Neural progenitor cell (in vitro differentiated cells): ENCODE measurements around the gene TMUB1. TPM values are rescaled to one million over a fixed set of nuclear protein-coding genes. Genes with fewer than 3 reads are reported as not detected.

Source experiments
- DNase-seq: peaks from one replicate; pipeline ENCODE4 v3.0.0-alpha.2; 2016; ENCODE audit warnings: low spot score
- H2AFZ ChIP-seq: fragments of 200-600 bp; sonication (generic); replicated peaks from 2 replicates; pipeline ENCODE4 v1.6.1; 2016; ENCODE audit warnings: antibody characterized with exemption
- H3F3A ChIP-seq: fragments of 200-600 bp; sonication (generic); 2 replicates; pipeline ENCODE4 v1.6.1; 2016; ENCODE audit warnings: antibody characterized with exemption, low read depth
- H3K27ac ChIP-seq: fragments of 200-600 bp; sonication (generic); 2 replicates; pipeline ENCODE4 v1.5.1; 2016; ENCODE audit warnings: mild to moderate bottlenecking
- H3K27me3 ChIP-seq: fragments of 200-600 bp; sonication (generic); 2 replicates; pipeline ENCODE4 v1.6.1; 2016; ENCODE audit warnings: mild to moderate bottlenecking, moderate library complexity
- H3K36me3 ChIP-seq: fragments of 200-600 bp; sonication (generic); 2 replicates; pipeline ENCODE4 v1.5.1; 2016
- H3K4me1 ChIP-seq: fragments of 200-600 bp; sonication (generic); 2 replicates; pipeline ENCODE4 v1.6.1; 2016; ENCODE audit warnings: mixed run types
- H3K4me2 ChIP-seq: fragments of 200-600 bp; sonication (generic); 2 replicates; pipeline ENCODE4 v1.6.1; 2016
- H3K4me3 ChIP-seq: fragments of 200-600 bp; sonication (generic); 2 replicates; pipeline ENCODE4 v1.5.1; 2016
- H3K79me2 ChIP-seq: fragments of 200-600 bp; sonication (generic); 2 replicates; pipeline ENCODE4 v1.6.1; 2016; ENCODE audit warnings: low read depth
- H3K9ac ChIP-seq: fragments of 200-600 bp; sonication (generic); 2 replicates; pipeline ENCODE4 v1.6.1; 2016
- H3K9me3 ChIP-seq: fragments of 200-600 bp; sonication (generic); 2 replicates; pipeline ENCODE4 v1.5.1; 2016; ENCODE audit warnings: low read depth
- H4K20me1 ChIP-seq: fragments of 200-600 bp; sonication (generic); 2 replicates; pipeline ENCODE4 v1.6.1; 2016; ENCODE audit warnings: low read depth
- H3K27ac Mint-ChIP-seq: 3 replicates; pipeline ENCODE4 v1.8.0; 2021; ENCODE audit warnings: mixed read lengths
- H3K27me3 Mint-ChIP-seq: 2 replicates; pipeline ENCODE4 v1.8.0; 2022; ENCODE audit warnings: low read depth, mild to moderate bottlenecking, inconsistent platforms, moderate library complexity, mixed read lengths; ENCODE audit not compliant: insufficient read depth
- H3K36me3 Mint-ChIP-seq: 3 replicates; pipeline ENCODE4 v1.8.0; 2021; ENCODE audit warnings: mixed read lengths
- H3K4me1 Mint-ChIP-seq: 3 replicates; pipeline ENCODE4 v1.8.0; 2021; ENCODE audit warnings: mixed read lengths
- H3K4me3 Mint-ChIP-seq: 3 replicates; pipeline ENCODE4 v1.8.0; 2021; ENCODE audit warnings: mild to moderate bottlenecking, moderate library complexity, mixed read lengths
- H3K9me3 Mint-ChIP-seq: 3 replicates; pipeline ENCODE4 v1.8.0; 2020; ENCODE audit warnings: mixed read lengths
- EZH2 ChIP-seq: fragments of 200-600 bp; sonication (generic); IDR thresholded peaks from 2 replicates; pipeline ENCODE4 v1.6.1; 2017; ENCODE audit warnings: antibody characterized with exemption, mild to moderate bottlenecking, moderate library complexity
- EZH2phosphoT487 ChIP-seq: fragments of 200-600 bp; sonication (generic); IDR thresholded peaks from 2 replicates; pipeline ENCODE4 v1.6.1; 2017; ENCODE audit warnings: antibody characterized with exemption
- total RNA-seq: library from RNA; depleted of rRNA; stranded (reverse); fragments of >200 nt; gene quantifications from 2 replicates; pipeline ENCODE4 v1.2.3, GENCODE V29; 2015; ENCODE audit warnings: low replicate concordance
- TF ChIP-seq, protein P1 (sequence below): fragments of 200-600 bp; sonication (generic); IDR thresholded peaks from 2 replicates; pipeline ENCODE4 v1.5.1; 2017; ENCODE audit warnings: antibody characterized with exemption, mild to moderate bottlenecking

Gene TMUB1
- total RNA-seq, 1 donor from 2014 or later: 6.0 TPM

DNA sequence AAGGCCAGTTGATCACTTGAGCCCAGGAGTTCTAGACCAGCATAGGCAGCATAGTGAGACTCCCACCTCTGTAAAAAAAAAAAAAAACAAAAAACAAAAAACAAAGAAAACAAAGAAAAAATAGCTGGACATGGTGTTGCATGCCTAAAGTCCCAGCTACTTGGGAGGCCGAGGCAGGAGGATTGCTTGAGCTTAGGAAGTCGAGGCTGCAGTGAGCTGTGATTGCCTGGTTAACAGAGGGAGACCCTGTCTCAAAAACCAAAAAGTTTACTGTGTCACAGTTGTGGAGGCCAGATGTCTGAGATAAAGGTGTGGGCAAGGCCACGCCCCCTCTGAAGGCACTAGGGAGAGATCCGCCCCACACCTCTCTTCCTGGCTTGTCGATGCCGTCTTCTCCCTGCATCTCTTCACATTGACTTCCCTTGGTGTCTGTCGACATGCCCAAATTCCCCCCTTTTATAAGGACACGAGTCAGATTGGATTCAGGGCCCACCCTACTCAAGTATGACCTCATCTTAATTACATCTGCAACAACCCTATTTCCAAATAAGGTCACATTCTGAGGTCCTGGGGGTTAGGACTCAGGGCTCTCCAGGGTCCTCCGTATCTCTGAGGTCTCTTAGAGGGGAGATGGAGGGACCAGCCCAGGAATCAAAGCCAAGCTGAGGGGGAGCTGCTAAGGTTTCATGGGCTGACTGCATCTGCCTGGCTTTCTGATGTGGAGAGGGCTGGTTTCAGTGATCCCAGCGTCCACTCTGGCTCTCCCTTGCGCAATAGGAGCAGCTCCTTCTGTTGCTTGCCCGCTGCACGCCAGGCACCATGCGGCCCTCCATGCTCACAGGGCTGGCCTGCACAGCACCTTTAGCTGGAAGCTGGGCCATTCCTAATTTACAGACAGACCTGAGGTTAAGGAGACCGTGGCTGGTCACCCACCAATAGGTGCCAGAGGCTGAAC lies 26.1 kb upstream of the TMUB1 start:
- Mint-ChIP-seq H3K27ac (no peak overlapping the region), H3K9me3 (no peaks in the 10 kb centered on the region), H3K27me3 (peaks cover 9% of the 10 kb centered on the region), H3K36me3 (peaks cover 2% of the 10 kb centered on the region), H3K4me1 (peaks cover 29% of the 10 kb centered on the region), H3K4me3 (no peak overlapping the region)
- Histone ChIP-seq H4K20me1 (peaks cover 82% of the 10 kb centered on the region), H3K4me3 (no peak overlapping the region), H3K36me3 (no peaks in the 10 kb centered on the region), H2AFZ (no peak overlapping the region), H3K79me2 (peaks cover 35% of the 10 kb centered on the region), H3K9me3 (no peaks in the 10 kb centered on the region), H3K27me3 (peaks cover 5% of the 10 kb centered on the region), H3F3A (peaks cover 21% of the 10 kb centered on the region), H3K4me1 (peaks cover 15% of the 10 kb centered on the region), H3K9ac (no peak overlapping the region), H3K4me2 (no peak overlapping the region), H3K27ac (no peak overlapping the region)
- no peak for DNase-seq
- TF ChIP-seq EZH2phosphoT487 (no peak), EZH2 (no peak)
- TF ChIP-seq, protein P1, sequence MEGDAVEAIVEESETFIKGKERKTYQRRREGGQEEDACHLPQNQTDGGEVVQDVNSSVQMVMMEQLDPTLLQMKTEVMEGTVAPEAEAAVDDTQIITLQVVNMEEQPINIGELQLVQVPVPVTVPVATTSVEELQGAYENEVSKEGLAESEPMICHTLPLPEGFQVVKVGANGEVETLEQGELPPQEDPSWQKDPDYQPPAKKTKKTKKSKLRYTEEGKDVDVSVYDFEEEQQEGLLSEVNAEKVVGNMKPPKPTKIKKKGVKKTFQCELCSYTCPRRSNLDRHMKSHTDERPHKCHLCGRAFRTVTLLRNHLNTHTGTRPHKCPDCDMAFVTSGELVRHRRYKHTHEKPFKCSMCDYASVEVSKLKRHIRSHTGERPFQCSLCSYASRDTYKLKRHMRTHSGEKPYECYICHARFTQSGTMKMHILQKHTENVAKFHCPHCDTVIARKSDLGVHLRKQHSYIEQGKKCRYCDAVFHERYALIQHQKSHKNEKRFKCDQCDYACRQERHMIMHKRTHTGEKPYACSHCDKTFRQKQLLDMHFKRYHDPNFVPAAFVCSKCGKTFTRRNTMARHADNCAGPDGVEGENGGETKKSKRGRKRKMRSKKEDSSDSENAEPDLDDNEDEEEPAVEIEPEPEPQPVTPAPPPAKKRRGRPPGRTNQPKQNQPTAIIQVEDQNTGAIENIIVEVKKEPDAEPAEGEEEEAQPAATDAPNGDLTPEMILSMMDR: no peak

DNA sequence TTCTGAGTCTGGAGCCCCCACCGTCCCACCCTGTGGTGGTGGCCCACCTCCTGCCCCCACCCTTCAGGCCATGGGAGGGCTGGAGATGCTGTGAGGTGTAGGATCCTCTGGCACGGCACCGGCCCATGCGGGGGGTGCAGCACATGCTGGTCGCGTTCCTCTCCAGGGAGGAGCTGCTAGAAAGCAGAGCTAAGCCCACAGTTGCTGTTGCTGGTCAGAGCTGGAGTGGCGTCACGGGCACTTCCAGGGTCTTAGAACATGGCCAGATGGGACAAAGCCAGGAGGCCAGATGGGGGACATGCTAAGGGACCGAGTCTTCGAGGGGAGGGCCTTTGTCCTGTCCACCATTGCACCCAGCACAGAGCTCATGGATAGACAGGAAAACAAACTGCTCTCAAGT lies 24.6 kb upstream of the TMUB1 start:
- peaks cover 8% of the 10 kb centered on the region for H3F3A ChIP-seq
- peaks cover 7% of the 10 kb centered on the region for H3K27me3 ChIP-seq
- no peak overlapping the region for H3K9ac ChIP-seq
- H3K36me3 Mint-ChIP-seq: peaks cover 3% of the 10 kb centered on the region
- no peak for TF ChIP-seq EZH2
- TF ChIP-seq, protein P1: no peak
- no peak for TF ChIP-seq EZH2phosphoT487
- no peak overlapping the region for H3K27ac ChIP-seq
- no peak overlapping the region for H3K4me2 ChIP-seq
- H3K79me2 ChIP-seq: peaks cover 38% of the 10 kb centered on the region
- H3K4me3 ChIP-seq: no peak overlapping the region
- no peak overlapping the region for H3K27ac Mint-ChIP-seq
- DNase-seq: no peak
- peaks cover 15% of the 10 kb centered on the region for H3K4me1 Mint-ChIP-seq
- H3K27me3 Mint-ChIP-seq: peaks cover 3% of the 10 kb centered on the region
- no peak overlapping the region for H2AFZ ChIP-seq
- no peaks in the 10 kb centered on the region for H3K9me3 Mint-ChIP-seq
- no peaks in the 10 kb centered on the region for H3K9me3 ChIP-seq
- no peaks in the 10 kb centered on the region for H3K36me3 ChIP-seq
- H3K4me3 Mint-ChIP-seq: no peak overlapping the region
- peaks cover 82% of the 10 kb centered on the region for H4K20me1 ChIP-seq
- peaks cover 12% of the 10 kb centered on the region for H3K4me1 ChIP-seq

DNA sequence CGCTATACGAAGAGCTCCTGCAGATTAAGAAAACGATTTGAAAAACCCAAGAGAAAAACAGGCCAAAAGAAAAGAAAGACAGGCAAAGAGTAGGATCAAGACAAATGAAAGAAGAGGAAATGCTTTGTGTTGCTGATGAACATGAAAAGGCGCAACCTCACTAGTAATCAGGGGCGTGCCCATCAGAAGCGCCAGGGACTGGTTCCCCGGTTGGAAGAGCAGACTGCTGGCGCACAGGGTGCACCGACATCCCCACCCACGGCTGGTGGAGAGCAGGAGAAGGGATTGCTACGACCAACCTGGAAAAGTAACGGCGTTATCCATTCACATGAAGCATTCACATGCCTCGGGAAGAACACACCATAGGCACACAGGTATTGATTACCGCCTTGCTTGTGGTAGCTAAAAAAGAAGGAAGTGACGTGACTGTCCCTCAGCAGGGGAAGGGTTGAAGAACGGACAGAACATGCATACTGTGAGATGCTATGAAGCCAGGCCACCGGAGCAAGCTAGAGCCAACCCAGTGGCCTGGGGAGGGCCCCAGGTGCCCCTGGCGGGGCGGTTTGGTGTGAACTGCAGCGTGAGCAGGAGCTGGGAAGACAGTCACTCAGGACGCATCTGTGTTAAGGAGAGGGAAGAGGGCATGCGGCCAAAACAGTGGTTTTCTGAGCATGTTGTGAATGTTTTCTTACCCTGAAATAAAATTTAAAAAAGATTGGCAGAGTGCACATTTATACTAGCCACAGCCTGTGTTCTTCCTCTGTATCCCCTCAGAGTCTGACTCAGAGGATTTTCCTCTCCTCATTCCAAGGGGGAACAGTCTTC lies 21.3 kb upstream of the TMUB1 start:
- Histone ChIP-seq H3K9me3 (no peaks in the 10 kb centered on the region), H2AFZ (no peak overlapping the region), H3K36me3 (no peaks in the 10 kb centered on the region), H3K4me2 (peak overlapping the region; percentile 29), H3K27ac (no peak overlapping the region), H3K4me3 (no peak overlapping the region), H3F3A (no peaks in the 10 kb centered on the region), H3K27me3 (peaks cover 7% of the 10 kb centered on the region), H4K20me1 (peaks cover 81% of the 10 kb centered on the region), H3K79me2 (peaks cover 40% of the 10 kb centered on the region), H3K4me1 (peaks cover 12% of the 10 kb centered on the region), H3K9ac (no peak overlapping the region)
- no peak overlapping the region for H3K27ac Mint-ChIP-seq
- no peak overlapping the region for H3K4me3 Mint-ChIP-seq
- peak; percentile 36 for DNase-seq
- no peak for TF ChIP-seq EZH2phosphoT487
- no peaks in the 10 kb centered on the region for H3K4me1 Mint-ChIP-seq
- no peaks in the 10 kb centered on the region for H3K27me3 Mint-ChIP-seq
- no peaks in the 10 kb centered on the region for H3K9me3 Mint-ChIP-seq
- peaks cover 3% of the 10 kb centered on the region for H3K36me3 Mint-ChIP-seq
